NCI-H128 (cell line): ENCODE data around the gene CAPN9.
"Not testable (repeated sequence)": the region's sequence is repeated elsewhere in the genome, so short reads cannot be mapped to it uniquely, and the experiment has no call there.

Source experiments
- DNase-seq: peaks from one replicate; lab custom pipeline; 2025; ENCODE audit not compliant: unreplicated experiment; lab: John Stamatoyannopoulos, UW

Gene CAPN9

GRCh38 chr1:230844561-230844960 lies 97.4 kb downstream of the CAPN9 start:
- DNase-seq, result no peak

GRCh38 chr1:230845184-230845583 lies 98.0 kb downstream of the CAPN9 start:
- DNase-seq, result not testable (repeated sequence)

GRCh38 chr1:230848235-230848634 lies 101.0 kb downstream of the CAPN9 start:
- no peak for DNase-seq

- DNase-seq, result no peak
Observed at GRCh38 chr1:230849451-230850224, 102.5 kb downstream of the CAPN9 start.

GRCh38 chr1:230850547-230850946 lies 103.4 kb downstream of the CAPN9 start:
- DNase-seq, result no peak

GRCh38 chr1:230851291-230851691 lies 104.1 kb downstream of the CAPN9 start:
- no peak for DNase-seq
